Left lung (tissue), 10 donors: ENCODE data around the gene FASTK. TPM values are rescaled to one million over a fixed set of nuclear protein-coding genes. Genes with fewer than 3 reads are reported as not detected.

ENCODE experiments used
- ATAC-seq: fragments of 200-7000 bp; cut with Tn5 transposase; one replicate; pipeline ENCODE4 v1.9.1; 2020; ENCODE audit warnings: moderate library complexity
- DNase-seq, 4 donors: peaks; one replicate each; pipeline ENCODE4 v3.0.0-alpha.2; 2013 to 2020
- H3K27ac ChIP-seq, 2 donors: fragments of 200-600 bp; sonication (generic) in 1 of 2; one replicate each; pipeline versions ENCODE4 v1.5.0 to v1.8.0; 2020 to 2021
- H3K27me3 ChIP-seq, 2 donors: fragments of 200-600 bp; sonication (generic) in 1 of 2; one replicate each; pipeline versions ENCODE4 v1.5.0 to v1.8.0; 2020 to 2021
- H3K36me3 ChIP-seq, 2 donors: fragments of 200-600 bp; sonication (generic) in 1 of 2; one replicate each; pipeline versions ENCODE4 v1.5.0 to v1.8.0; 2020 to 2021
- H3K4me1 ChIP-seq, 2 donors: fragments of 200-600 bp; one replicate each; pipeline ENCODE4 v1.8.0; 2021
- H3K4me3 ChIP-seq, 2 donors: fragments of 200-600 bp; sonication (generic) in 1 of 2; one replicate each; pipeline versions ENCODE4 v1.5.0 to v1.8.0; 2020 to 2021; ENCODE audit warnings: mild to moderate bottlenecking in 1 of 2
- H3K9me3 ChIP-seq, 2 donors: fragments of 200-600 bp; sonication (generic) in 1 of 2; one replicate each; pipeline versions ENCODE4 v1.5.0 to v1.8.0; 2020 to 2021
- CTCF ChIP-seq, 2 donors: fragments of 200-600 bp; sonication (generic) in 1 of 2; IDR thresholded peaks; one replicate each; pipeline versions ENCODE4 v1.5.0 to v1.8.0; 2021; ENCODE audit warnings: antibody characterized with exemption in 2 of 2
- intact Hi-C, 2 donors: fragments of 100-400 bp; cut with DNase I; formaldehyde crosslinking; loops; one replicate each; pipeline versions ENCODE4 v1.11.2 to v1.14.2; 2022
- polyA plus RNA-seq, 6 donors: library from polyadenylated mRNA; unstranded; fragments of 120-200 nt; gene quantifications; one replicate each; pipeline ENCODE4 v1.2.1, GENCODE V29; 2013; ENCODE audit not compliant: insufficient read length in 6 of 6
- total RNA-seq, 2 donors: library from RNA; stranded (reverse); fragmentation: NEBNext Ultra II Directional; extraction: Animal tissue kit (Norgen Biotek cat#: 25700); gene quantifications; one replicate each; pipeline ENCODE4 v1.2.1, GENCODE V29; 2021
- donor health status: DM: no; HTN: yes; CAD: no.
- donor health status: DM: no; HTN: no; CAD: no.

The FASTK gene
- total and polyA plus RNA-seq, 8 donors = 38.2 to 65.7 (median 54.1) TPM

GRCh38 chr7:151077705-151078232, 2.8 kb downstream of the FASTK start:
- Histone ChIP-seq H3K4me1 (peaks cover 35 to 46% of the 10 kb centered on the region in 2 donors), H3K4me3 (no peak overlapping the region), H3K36me3 (peaks cover 5 to 46% of the 10 kb centered on the region in 2 donors), H3K9me3 (no peaks in the 10 kb centered on the region), H3K27ac (no peak overlapping the region), H3K27me3 (no peaks in the 10 kb centered on the region)
- DNase-seq (no peak), ATAC-seq (no peak)
- intact Hi-C loops = no loop called here
- TF ChIP-seq CTCF (IDR thresholded peaks at IDR 0.05) = no peak

- Histone ChIP-seq H3K27me3 (no peaks in the 10 kb centered on the region), H3K9me3 (no peaks in the 10 kb centered on the region), H3K27ac (no peak overlapping the region), H3K4me3 (no peak overlapping the region), H3K36me3 (peaks cover 5 to 53% of the 10 kb centered on the region in 2 donors), H3K4me1 (peaks cover 29 to 40% of the 10 kb centered on the region in 2 donors)
- TF ChIP-seq CTCF (IDR thresholded peaks at IDR 0.05) = no peak
- intact Hi-C loops = no loop called here
- ATAC-seq (no peak), DNase-seq (peak in 1 of 4 donors; percentile 81)
Measured at GRCh38 chr7:151076863-151077704, 3.5 kb downstream of the FASTK start.

- intact Hi-C loops = no loop called here
- no peak overlapping the region for H3K4me3 ChIP-seq
- DNase-seq (no peak), ATAC-seq (no peak)
- H3K36me3 ChIP-seq = peaks cover 5 to 64% of the 10 kb centered on the region in 2 donors
- H3K27me3 ChIP-seq = no peaks in the 10 kb centered on the region
- TF ChIP-seq CTCF (IDR thresholded peaks at IDR 0.05) = no peak
- no peak overlapping the region for H3K27ac ChIP-seq
- H3K9me3 ChIP-seq = no peaks in the 10 kb centered on the region
- peaks cover 18 to 29% of the 10 kb centered on the region in 2 donors for H3K4me1 ChIP-seq
Measured at GRCh38 chr7:151075978-151076426, 4.6 kb downstream of the FASTK start.

GRCh38 chr7:151075662-151075971, 5.0 kb downstream of the FASTK start:
- H3K4me3 ChIP-seq = no peak overlapping the region
- ATAC-seq (no peak), DNase-seq (no peak)
- no peaks in the 10 kb centered on the region for H3K27me3 ChIP-seq
- intact Hi-C loops = no loop called here
- no peak overlapping the region for H3K27ac ChIP-seq
- TF ChIP-seq CTCF (IDR thresholded peaks at IDR 0.05) = no peak
- H3K9me3 ChIP-seq = no peaks in the 10 kb centered on the region
- peaks cover 16 to 27% of the 10 kb centered on the region in 2 donors for H3K4me1 ChIP-seq
- H3K36me3 ChIP-seq = peaks cover 5 to 68% of the 10 kb centered on the region in 2 donors

- no peaks in the 10 kb centered on the region for H3K27me3 ChIP-seq
- no peak for DNase-seq
Measured at GRCh38 chr7:151074817-151075661, 5.6 kb downstream of the FASTK start.

More at GRCh38 chr7:151074817-151075661, 5.6 kb downstream of the FASTK start:
- ATAC-seq = no peak
- intact Hi-C loops = no loop called here
- no peak for TF ChIP-seq CTCF (IDR thresholded peaks at IDR 0.05)
- Histone ChIP-seq H3K4me1 (peaks cover 16 to 25% of the 10 kb centered on the region in 2 donors), H3K27ac (no peak overlapping the region), H3K4me3 (no peak overlapping the region), H3K9me3 (no peaks in the 10 kb centered on the region), H3K36me3 (peaks cover 5 to 74% of the 10 kb centered on the region in 2 donors)
